GM18511 (cell line): ENCODE data around the gene RBM22.

Source experiments
- ATAC-seq: cut with Tn5 transposase; IDR thresholded peaks from one replicate; pipeline ENCODE4 v1.9.1; 2021; ENCODE audit warnings: mild to moderate bottlenecking, moderate library complexity; ENCODE audit not compliant: unreplicated experiment

Gene RBM22

GRCh38 chr5:150672884-150673275 lies 28.0 kb downstream of the RBM22 start:
- no peak for ATAC-seq

DNA sequence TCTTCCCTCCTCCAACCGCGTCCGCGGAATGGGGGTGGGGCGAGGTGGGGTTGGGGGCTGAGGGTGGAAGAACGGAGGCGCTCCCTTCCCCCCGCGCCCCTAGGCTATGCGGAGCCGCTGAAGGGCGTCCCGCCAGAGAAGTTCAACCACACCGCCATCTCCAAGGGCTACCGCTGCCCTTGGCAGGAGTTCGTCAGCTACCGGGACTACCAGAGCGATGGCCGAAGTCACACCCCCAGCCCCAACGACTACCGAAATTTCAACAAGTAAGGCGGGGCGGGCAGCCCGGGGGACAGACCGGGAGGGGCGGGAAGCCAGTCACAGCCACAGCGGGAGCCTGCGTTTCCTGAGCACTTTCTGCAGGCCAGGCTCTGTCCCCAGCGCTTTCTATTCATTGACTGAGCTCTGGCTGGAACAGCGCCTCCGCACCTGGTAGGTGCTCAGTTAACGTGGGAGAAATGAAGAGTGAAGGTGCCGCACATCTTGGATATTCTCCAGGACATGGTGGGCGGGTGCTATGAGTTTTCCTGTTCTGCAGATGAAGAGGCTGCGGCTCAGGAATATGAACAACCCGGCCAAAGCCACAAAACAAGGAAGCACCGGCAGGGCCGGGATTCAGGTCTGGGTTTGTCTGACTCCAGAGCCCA lies 28.5 kb downstream of the RBM22 start:
- ATAC-seq: peak; percentile 66

GRCh38 chr5:150671509-150672236 lies 29.2 kb downstream of the RBM22 start:
- peak; percentile 47 for ATAC-seq

DNA sequence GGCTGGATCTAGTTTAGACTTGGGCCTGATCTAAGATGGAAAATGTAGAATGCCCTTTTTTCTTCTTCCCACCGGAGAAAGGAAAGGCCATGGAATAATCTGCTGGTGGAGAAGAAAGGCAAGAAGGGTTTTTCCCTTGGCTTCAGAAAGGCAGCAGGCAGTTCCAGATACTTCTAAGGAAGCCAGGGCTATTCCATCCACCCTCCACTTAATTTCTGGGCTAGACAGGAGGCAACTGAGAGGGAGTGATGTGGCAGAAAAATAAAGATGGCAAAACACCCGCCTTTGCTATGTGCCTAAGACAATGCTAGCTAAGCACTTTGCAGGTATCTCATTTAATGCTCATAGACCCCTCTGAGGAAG lies 29.9 kb downstream of the RBM22 start:
- ATAC-seq: no peak

DNA sequence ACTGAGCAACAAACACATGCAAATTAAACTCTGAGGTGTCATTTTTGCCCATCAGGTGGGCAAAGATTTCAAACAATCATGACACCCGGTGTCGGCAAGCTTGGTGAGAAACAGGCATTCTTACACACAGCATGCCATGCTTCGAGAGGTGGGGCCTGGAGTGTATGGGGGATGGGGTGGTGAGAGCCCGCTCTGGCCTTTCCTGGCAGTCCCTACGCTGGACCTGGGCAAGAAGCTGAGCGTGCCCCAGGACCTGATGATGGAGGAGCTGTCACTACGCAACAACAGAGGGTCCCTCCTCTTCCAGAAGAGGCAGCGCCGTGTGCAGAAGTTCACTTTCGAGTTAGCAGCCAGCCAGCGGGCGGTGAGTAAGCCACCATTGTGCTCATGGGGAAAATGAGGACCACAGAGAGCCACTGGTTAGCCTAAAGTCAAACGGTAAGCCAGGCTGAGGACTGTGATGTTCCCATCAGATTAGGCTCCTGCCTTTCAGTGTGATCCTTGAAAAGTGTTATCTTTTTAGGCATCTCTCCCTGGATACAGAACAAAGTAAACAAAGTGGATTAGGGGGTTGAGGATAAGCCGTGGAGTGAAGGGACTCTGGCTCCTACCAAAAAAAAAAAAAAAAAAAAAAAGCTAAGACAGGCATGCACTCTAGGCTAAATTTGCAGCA lies 30.5 kb downstream of the RBM22 start:
- no peak for ATAC-seq

DNA sequence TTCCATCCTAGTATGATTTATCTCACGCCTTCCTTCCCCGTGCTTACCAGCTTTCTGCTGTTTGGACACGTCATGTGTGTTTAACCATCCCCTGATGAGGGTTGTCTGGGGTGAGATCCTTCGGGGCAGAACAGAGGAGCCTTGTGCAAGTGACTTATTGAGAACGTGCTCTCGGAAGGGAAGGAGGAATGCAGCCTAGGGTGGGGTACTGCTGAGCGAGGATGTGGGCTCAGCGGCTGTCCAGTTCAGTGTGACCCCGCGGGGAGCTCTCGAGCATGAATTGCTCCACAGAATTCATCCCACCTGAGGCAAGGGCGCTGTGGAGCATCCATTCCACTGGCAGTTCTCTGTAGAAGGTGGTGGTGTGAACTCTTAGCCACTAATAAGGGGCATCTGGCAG lies 35.8 kb downstream of the RBM22 start:
- no peak for ATAC-seq

- no peak for ATAC-seq
These were observed 36.9 kb downstream of the RBM22 start for GRCh38 chr5:150663936-150664335.

DNA sequence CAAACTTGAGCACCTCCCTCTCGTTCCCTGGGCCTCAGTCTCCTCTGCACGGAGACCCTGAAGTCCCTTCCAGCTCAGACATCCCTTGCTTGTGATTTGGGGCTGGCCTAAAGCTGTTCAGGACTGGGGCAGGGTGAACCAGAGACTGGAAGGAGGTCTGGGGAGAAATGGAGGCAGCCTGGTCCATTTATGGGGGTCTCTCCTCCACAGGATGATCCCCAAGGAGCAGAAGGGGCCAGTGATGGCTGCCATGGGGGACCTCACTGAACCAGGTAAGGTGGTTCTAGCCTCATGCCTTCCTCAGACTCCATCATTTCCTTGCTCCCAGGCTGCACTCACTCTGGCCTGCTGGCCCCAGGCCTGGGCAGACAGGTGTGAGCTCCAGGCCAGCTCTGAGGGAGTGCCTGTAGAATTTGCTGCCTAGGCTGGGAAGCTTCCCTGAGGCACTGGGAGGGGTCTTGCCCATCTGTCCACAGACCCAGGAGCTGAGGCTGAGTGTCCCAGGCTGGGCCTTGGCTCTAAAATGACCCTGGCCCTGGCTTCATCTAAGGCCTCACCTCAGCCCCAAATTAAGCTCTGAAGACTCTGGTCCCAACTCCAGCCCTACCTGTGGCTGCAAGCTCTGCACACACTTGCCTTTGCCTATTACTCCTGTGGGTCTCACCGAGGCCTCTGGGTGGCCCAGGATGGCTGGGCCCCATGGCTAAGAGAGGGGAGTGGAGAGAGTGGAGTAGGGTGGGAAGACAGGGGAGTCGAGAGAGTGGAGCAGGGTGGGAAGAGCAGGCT lies 37.9 kb downstream of the RBM22 start:
- no peak for ATAC-seq

DNA sequence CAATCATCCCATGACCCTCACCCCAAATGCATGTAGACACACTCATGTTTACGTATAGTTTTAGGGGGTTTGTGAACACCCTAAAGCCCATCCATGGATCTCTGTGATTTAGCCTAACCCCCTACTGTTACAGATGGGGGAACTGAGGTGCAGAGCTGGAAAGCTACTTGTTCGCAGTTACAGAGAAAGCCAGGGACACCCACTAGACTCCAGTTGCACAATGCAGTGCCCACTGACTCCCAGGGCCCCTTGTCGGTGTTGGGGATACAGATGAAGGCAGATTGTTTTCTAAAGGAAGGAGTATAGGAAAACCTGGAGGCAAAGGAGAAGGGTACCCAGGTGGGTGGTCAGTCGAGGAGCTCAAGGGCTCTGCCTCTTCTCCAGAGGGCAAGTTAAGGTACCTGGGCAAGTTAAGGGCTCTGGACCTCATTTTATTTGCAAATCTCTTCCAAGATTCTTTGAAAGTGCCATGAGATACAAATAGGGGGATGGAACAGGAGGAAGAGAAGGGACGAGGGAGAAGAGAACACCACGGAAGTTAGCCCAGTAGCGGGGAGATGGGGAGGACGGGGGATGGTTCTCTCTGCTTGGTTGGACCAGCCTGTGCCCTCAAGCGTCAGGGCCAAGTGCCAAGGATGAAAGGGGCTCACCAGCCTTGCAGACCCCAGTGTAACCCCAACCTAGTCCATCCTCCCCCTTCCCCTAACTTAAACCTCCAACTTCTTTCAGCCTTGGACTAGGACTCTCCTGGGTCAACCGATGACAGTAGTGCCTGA lies 38.9 kb downstream of the RBM22 start:
- no peak for ATAC-seq

- no peak for ATAC-seq
These were observed 39.8 kb downstream of the RBM22 start, which contains the start of gene MYOZ3 for GRCh38 chr5:150661086-150661485. MYOZ3 (plus strand) TSS chr5:150661251; CDS start chr5:150662942, 1,691 bp downstream.

- ATAC-seq: no peak
These were observed 40.6 kb downstream of the RBM22 start for GRCh38 chr5:150660108-150660831.

DNA sequence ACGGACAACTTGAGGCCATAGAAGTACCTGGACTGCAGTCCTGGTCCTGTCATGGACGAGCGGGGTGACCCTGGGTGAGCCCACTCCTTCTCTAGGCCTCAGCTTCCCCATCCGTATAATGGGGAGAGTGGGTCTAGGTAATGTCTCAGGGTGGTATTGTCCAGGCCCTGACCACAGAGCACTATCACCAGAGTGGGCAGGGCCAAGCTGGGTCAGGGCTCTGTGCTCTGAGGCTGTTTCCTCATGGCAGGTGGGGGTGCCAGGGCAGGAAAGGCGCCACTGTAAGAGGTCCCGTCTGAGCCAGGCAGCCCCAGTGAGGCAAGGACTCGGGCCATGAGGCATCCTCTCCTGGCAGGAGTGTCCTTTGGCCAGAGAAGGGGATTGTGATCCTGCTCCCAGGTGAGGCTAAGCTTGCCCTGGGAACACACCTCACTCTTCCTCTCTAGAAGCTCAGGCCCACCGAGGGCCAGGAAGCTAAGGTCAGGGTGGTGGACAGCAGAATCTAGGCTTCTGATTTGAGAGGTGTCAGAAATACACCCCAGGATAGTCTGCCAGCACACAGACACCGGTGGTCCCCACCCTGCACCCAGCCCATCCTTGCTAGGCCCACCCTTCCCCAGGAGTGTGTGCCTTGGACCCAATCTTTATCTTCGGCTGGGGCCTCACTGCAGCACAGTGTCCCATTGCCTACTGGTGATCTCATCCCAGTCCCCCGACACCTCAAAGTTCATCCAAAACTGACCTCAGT lies 41.3 kb downstream of the RBM22 start:
- ATAC-seq: no peak

GRCh38 chr5:150658699-150659265 lies 42.1 kb downstream of the RBM22 start:
- no peak for ATAC-seq

DNA sequence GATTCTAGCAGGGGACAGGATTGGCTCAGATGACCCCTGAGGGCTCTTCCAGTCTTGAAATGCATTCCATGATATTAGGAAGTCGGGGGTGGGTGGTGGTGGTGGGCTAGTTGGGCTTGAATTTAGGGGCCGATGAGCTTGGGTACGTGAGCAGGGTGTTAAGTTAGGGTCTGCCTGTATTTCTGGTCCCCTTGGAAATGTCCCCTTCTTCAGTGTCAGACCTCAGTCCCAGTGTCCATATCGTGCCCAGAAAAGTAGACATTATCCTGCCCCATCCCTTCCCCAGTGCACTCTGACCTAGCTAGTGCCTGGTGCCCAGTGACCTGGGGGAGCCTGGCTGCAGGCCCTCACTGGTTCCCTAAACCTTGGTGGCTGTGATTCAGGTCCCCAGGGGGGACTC lies 42.7 kb downstream of the RBM22 start:
- no peak for ATAC-seq

- peak; percentile 88 for ATAC-seq
These were observed 44.4 kb downstream of the RBM22 start for GRCh38 chr5:150656191-150657132.

GRCh38 chr5:150655221-150655620 lies 45.6 kb downstream of the RBM22 start:
- ATAC-seq: no peak

GRCh38 chr5:150653762-150654556 lies 46.9 kb downstream of the RBM22 start:
- ATAC-seq: no peak
